Islet of Langerhans (tissue), 1 donor: ENCODE data around the gene CSTF2T.
"Not testable (repeated sequence)": the region's sequence is repeated elsewhere in the genome, so short reads cannot be mapped to it uniquely, and the experiment has no call there.

ENCODE experiments used
- FAIRE-seq: peaks from one replicate; lab custom pipeline; 2011; peaks lifted over from hg19 to GRCh38; lab: Jason Lieb, UNC

The CSTF2T gene

GRCh38 chr10:51698473-51699063, 827 bp downstream of the CSTF2T start:
- no peak for FAIRE-seq

- no peak for FAIRE-seq
Observed at GRCh38 chr10:51696251-51696650, 3.1 kb downstream of the CSTF2T start.

GRCh38 chr10:51694086-51694768, 5.2 kb downstream of the CSTF2T start:
- FAIRE-seq = no peak

- FAIRE-seq = no peak
Observed at GRCh38 chr10:51691135-51691534, 8.3 kb downstream of the CSTF2T start.

GRCh38 chr10:51689536-51689935, 9.9 kb downstream of the CSTF2T start:
- FAIRE-seq = no peak

- not testable (repeated sequence) for FAIRE-seq
Observed at GRCh38 chr10:51688826-51689225, 10.6 kb downstream of the CSTF2T start.

- FAIRE-seq = no peak
Observed at GRCh38 chr10:51687296-51687695, 12.1 kb downstream of the CSTF2T start.

GRCh38 chr10:51685768-51686167, 13.6 kb downstream of the CSTF2T start:
- no peak for FAIRE-seq

GRCh38 chr10:51683031-51683691, 16.2 kb downstream of the CSTF2T start:
- no peak for FAIRE-seq

- FAIRE-seq = no peak
Observed at GRCh38 chr10:51679841-51680240, 19.6 kb downstream of the CSTF2T start.

- FAIRE-seq = no peak
Observed at GRCh38 chr10:51675088-51675487, 24.3 kb downstream of the CSTF2T start.

GRCh38 chr10:51672039-51672535, 27.3 kb downstream of the CSTF2T start:
- FAIRE-seq = no peak

- FAIRE-seq = no peak
Observed at GRCh38 chr10:51669041-51669440, 30.4 kb downstream of the CSTF2T start.

GRCh38 chr10:51668336-51668689, 31.1 kb downstream of the CSTF2T start:
- no peak for FAIRE-seq

GRCh38 chr10:51667678-51668335, 31.6 kb downstream of the CSTF2T start:
- no peak for FAIRE-seq

- FAIRE-seq = no peak
Observed at GRCh38 chr10:51666456-51666855, 32.9 kb downstream of the CSTF2T start.

- no peak for FAIRE-seq
Observed at GRCh38 chr10:51663086-51663485, 36.3 kb downstream of the CSTF2T start.

- FAIRE-seq = no peak
Observed at GRCh38 chr10:51659344-51659743, 40.1 kb downstream of the CSTF2T start.

- no peak for FAIRE-seq
Observed at GRCh38 chr10:51658000-51658399, 41.4 kb downstream of the CSTF2T start.

- FAIRE-seq = no peak
Observed at GRCh38 chr10:51656503-51656902, 42.9 kb downstream of the CSTF2T start.

GRCh38 chr10:51654918-51655317, 44.5 kb downstream of the CSTF2T start:
- FAIRE-seq = no peak

GRCh38 chr10:51653025-51653424, 46.4 kb downstream of the CSTF2T start:
- no peak for FAIRE-seq

GRCh38 chr10:51651063-51651462, 48.3 kb downstream of the CSTF2T start:
- no peak for FAIRE-seq
